ENCODE data around the gene P2RY14.
A peak's percentile ranks its signal among the peaks of the same experiment; 100 is the strongest.

P2RY14 gene

GRCh38 chr3:151318991-151319390 is 40.6 kb upstream of the P2RY14 start:
- Histone ChIP-seq H3K4me1 (ENCODE audit: control insufficient read depth, low read depth, low read length) (peaks cover 10% of the 10 kb centered on the region), H3K9ac (ENCODE audit: low read length) (no peak overlapping the region), H3K4me2 (ENCODE audit: low read length) (no peak overlapping the region), H3K36me3 (ENCODE audit: control insufficient read depth, insufficient read depth, low read length) (no peaks in the 10 kb centered on the region), H3K23ac (ENCODE audit: low read length) (no peak overlapping the region), H4K5ac (ENCODE audit: low read length) (no peak overlapping the region), H3K4me3 (ENCODE audit: low read length) (no peak overlapping the region), H3K79me2 (ENCODE audit: control insufficient read depth, insufficient read depth, low read length) (no peaks in the 10 kb centered on the region), H3K27me3 (ENCODE audit: insufficient read depth, low read length, poor library complexity) (no peaks in the 10 kb centered on the region), H3K18ac (ENCODE audit: low read length) (no peak overlapping the region), H4K8ac (ENCODE audit: low read depth, low read length) (no peak overlapping the region), H3K27ac (ENCODE audit: low read depth, low read length) (no peak overlapping the region), H2BK15ac (replicated peaks; ENCODE audit: low read depth) (peak overlapping the region; percentile 74), H2BK120ac (ENCODE audit: low read depth, low read length) (no peak overlapping the region), H3K56ac (ENCODE audit: low read length) (no peak overlapping the region), H2AK5ac (ENCODE audit: low read length) (no peak overlapping the region), H3K4ac (ENCODE audit: low read depth, low read length) (no peak overlapping the region), H3K79me1 (ENCODE audit: low read length) (no peaks in the 10 kb centered on the region), H2BK5ac (ENCODE audit: low read length) (no peak overlapping the region)
- DNase-seq, result no peak
- WGBS (ENCODE audit: extremely low coverage, insufficient coverage, low lambda C conversion rate), result no CpG with 5 or more reads among the region's 7 CpGs

- Histone ChIP-seq H2AK5ac (ENCODE audit: low read length) (no peak overlapping the region), H3K79me1 (ENCODE audit: low read length) (no peaks in the 10 kb centered on the region), H2BK15ac (replicated peaks; ENCODE audit: low read depth) (no peak overlapping the region), H3K4me3 (ENCODE audit: low read length) (no peak overlapping the region), H3K36me3 (ENCODE audit: control insufficient read depth, insufficient read depth, low read length) (no peaks in the 10 kb centered on the region), H3K4ac (ENCODE audit: low read depth, low read length) (no peak overlapping the region), H3K9ac (ENCODE audit: low read length) (no peak overlapping the region), H4K8ac (ENCODE audit: low read depth, low read length) (no peak overlapping the region), H3K18ac (ENCODE audit: low read length) (no peak overlapping the region), H2BK5ac (ENCODE audit: low read length) (no peak overlapping the region), H2BK120ac (ENCODE audit: low read depth, low read length) (no peak overlapping the region), H3K27ac (ENCODE audit: low read depth, low read length) (no peak overlapping the region), H4K5ac (ENCODE audit: low read length) (no peak overlapping the region), H3K23ac (ENCODE audit: low read length) (no peak overlapping the region), H3K79me2 (ENCODE audit: control insufficient read depth, insufficient read depth, low read length) (no peaks in the 10 kb centered on the region), H3K56ac (ENCODE audit: low read length) (no peak overlapping the region), H3K4me1 (ENCODE audit: control insufficient read depth, low read depth, low read length) (peaks cover 10% of the 10 kb centered on the region), H3K27me3 (ENCODE audit: insufficient read depth, low read length, poor library complexity) (no peaks in the 10 kb centered on the region), H3K4me2 (ENCODE audit: low read length) (no peak overlapping the region)
- no peak for DNase-seq
Measured at GRCh38 chr3:151318313-151318712, 40.0 kb upstream of the P2RY14 start.

GRCh38 chr3:151316267-151316991 is 38.1 kb upstream of the P2RY14 start, which contains the start of gene GPR87:
TSS of gene GPR87 (minus strand) at chr3:151316820. CDS start at chr3:151300100, 16,720 bp downstream.
- Histone ChIP-seq H4K8ac (ENCODE audit: low read depth, low read length) (no peak within 1 kb of the TSS), H3K4ac (ENCODE audit: low read depth, low read length) (no peak within 1 kb of the TSS), H2BK120ac (ENCODE audit: low read depth, low read length) (no peak within 1 kb of the TSS), H3K27me3 (ENCODE audit: insufficient read depth, low read length, poor library complexity) (no peaks in the 10 kb centered on the region), H3K27ac (ENCODE audit: low read depth, low read length) (no peak within 1 kb of the TSS), H3K4me2 (ENCODE audit: low read length) (no peak within 1 kb of the TSS), H2BK5ac (ENCODE audit: low read length) (no peak within 1 kb of the TSS), H2AK5ac (ENCODE audit: low read length) (no peak within 1 kb of the TSS), H3K79me2 (ENCODE audit: control insufficient read depth, insufficient read depth, low read length) (no peaks in the 10 kb centered on the region), H3K79me1 (ENCODE audit: low read length) (no peaks in the 10 kb centered on the region), H3K56ac (ENCODE audit: low read length) (no peak within 1 kb of the TSS), H3K4me1 (ENCODE audit: control insufficient read depth, low read depth, low read length) (peaks cover 10% of the 10 kb centered on the region), H3K18ac (ENCODE audit: low read length) (no peak within 1 kb of the TSS), H2BK15ac (replicated peaks; ENCODE audit: low read depth) (no peak within 1 kb of the TSS), H4K5ac (ENCODE audit: low read length) (no peak within 1 kb of the TSS), H3K36me3 (ENCODE audit: control insufficient read depth, insufficient read depth, low read length) (no peaks in the 10 kb centered on the region), H3K9ac (ENCODE audit: low read length) (no peak within 1 kb of the TSS), H3K4me3 (ENCODE audit: low read length) (no peak within 1 kb of the TSS), H3K23ac (ENCODE audit: low read length) (no peak within 1 kb of the TSS)
- peak; percentile 90 for DNase-seq
- whole genome bisulfite sequencing (ENCODE audit: extremely low coverage, insufficient coverage, low lambda C conversion rate), result no CpG with 5 or more reads among the region's 7 CpGs

GRCh38 chr3:151315846-151316245 is 37.5 kb upstream of the P2RY14 start:
- no peak overlapping the region for H2BK5ac ChIP-seq (ENCODE audit: low read length)
- DNase-seq, result no peak
- no peaks in the 10 kb centered on the region for H3K79me1 ChIP-seq (ENCODE audit: low read length)
- no peak overlapping the region for H2BK15ac ChIP-seq (replicated peaks; ENCODE audit: low read depth)
- H3K79me2 ChIP-seq (ENCODE audit: control insufficient read depth, insufficient read depth, low read length), result no peaks in the 10 kb centered on the region
- H3K27ac ChIP-seq (ENCODE audit: low read depth, low read length), result no peak overlapping the region
- no peaks in the 10 kb centered on the region for H3K36me3 ChIP-seq (ENCODE audit: control insufficient read depth, insufficient read depth, low read length)
- H3K4me3 ChIP-seq (ENCODE audit: low read length), result no peak overlapping the region
- H3K9ac ChIP-seq (ENCODE audit: low read length), result no peak overlapping the region
- no peak overlapping the region for H3K4me2 ChIP-seq (ENCODE audit: low read length)
- peaks cover 10% of the 10 kb centered on the region for H3K4me1 ChIP-seq (ENCODE audit: control insufficient read depth, low read depth, low read length)
- H3K18ac ChIP-seq (ENCODE audit: low read length), result no peak overlapping the region
- H2BK120ac ChIP-seq (ENCODE audit: low read depth, low read length), result no peak overlapping the region
- no peak overlapping the region for H4K8ac ChIP-seq (ENCODE audit: low read depth, low read length)
- H3K23ac ChIP-seq (ENCODE audit: low read length), result no peak overlapping the region
- H2AK5ac ChIP-seq (ENCODE audit: low read length), result no peak overlapping the region
- no peak overlapping the region for H3K4ac ChIP-seq (ENCODE audit: low read depth, low read length)
- no peak overlapping the region for H4K5ac ChIP-seq (ENCODE audit: low read length)
- H3K27me3 ChIP-seq (ENCODE audit: insufficient read depth, low read length, poor library complexity), result no peaks in the 10 kb centered on the region
- H3K56ac ChIP-seq (ENCODE audit: low read length), result no peak overlapping the region
- no CpG with 5 or more reads among the region's 2 CpGs for WGBS (ENCODE audit: extremely low coverage, insufficient coverage, low lambda C conversion rate)

GRCh38 chr3:151315136-151315535 is 36.8 kb upstream of the P2RY14 start:
- H3K4me3 ChIP-seq (ENCODE audit: low read length), result no peak overlapping the region
- no peak overlapping the region for H2BK120ac ChIP-seq (ENCODE audit: low read depth, low read length)
- no peak overlapping the region for H2AK5ac ChIP-seq (ENCODE audit: low read length)
- H3K4me2 ChIP-seq (ENCODE audit: low read length), result no peak overlapping the region
- no peak overlapping the region for H3K27ac ChIP-seq (ENCODE audit: low read depth, low read length)
- no peaks in the 10 kb centered on the region for H3K79me1 ChIP-seq (ENCODE audit: low read length)
- H3K56ac ChIP-seq (ENCODE audit: low read length), result no peak overlapping the region
- H3K4me1 ChIP-seq (ENCODE audit: control insufficient read depth, low read depth, low read length), result peaks cover 6% of the 10 kb centered on the region
- DNase-seq, result peak; percentile 70
- H3K27me3 ChIP-seq (ENCODE audit: insufficient read depth, low read length, poor library complexity), result no peaks in the 10 kb centered on the region
- no peak overlapping the region for H2BK15ac ChIP-seq (replicated peaks; ENCODE audit: low read depth)
- H2BK5ac ChIP-seq (ENCODE audit: low read length), result no peak overlapping the region
- H3K23ac ChIP-seq (ENCODE audit: low read length), result no peak overlapping the region
- H3K36me3 ChIP-seq (ENCODE audit: control insufficient read depth, insufficient read depth, low read length), result no peaks in the 10 kb centered on the region
- no peak overlapping the region for H3K4ac ChIP-seq (ENCODE audit: low read depth, low read length)
- no peaks in the 10 kb centered on the region for H3K79me2 ChIP-seq (ENCODE audit: control insufficient read depth, insufficient read depth, low read length)
- WGBS (ENCODE audit: extremely low coverage, insufficient coverage, low lambda C conversion rate), result no CpG with 5 or more reads among the region's 2 CpGs
- no peak overlapping the region for H4K5ac ChIP-seq (ENCODE audit: low read length)
- no peak overlapping the region for H4K8ac ChIP-seq (ENCODE audit: low read depth, low read length)
- H3K9ac ChIP-seq (ENCODE audit: low read length), result no peak overlapping the region
- H3K18ac ChIP-seq (ENCODE audit: low read length), result no peak overlapping the region

GRCh38 chr3:151314593-151314992 is 36.3 kb upstream of the P2RY14 start:
- no peak overlapping the region for H3K4me2 ChIP-seq (ENCODE audit: low read length)
- peak overlapping the region; percentile 75 for H3K18ac ChIP-seq (ENCODE audit: low read length)
- peak; percentile 47 for DNase-seq
- no peak overlapping the region for H4K5ac ChIP-seq (ENCODE audit: low read length)
- H3K36me3 ChIP-seq (ENCODE audit: control insufficient read depth, insufficient read depth, low read length), result no peaks in the 10 kb centered on the region
- H4K8ac ChIP-seq (ENCODE audit: low read depth, low read length), result no peak overlapping the region
- H3K4me3 ChIP-seq (ENCODE audit: low read length), result no peak overlapping the region
- H3K4ac ChIP-seq (ENCODE audit: low read depth, low read length), result no peak overlapping the region
- no peak overlapping the region for H2BK5ac ChIP-seq (ENCODE audit: low read length)
- H3K79me1 ChIP-seq (ENCODE audit: low read length), result no peaks in the 10 kb centered on the region
- no peak overlapping the region for H2BK120ac ChIP-seq (ENCODE audit: low read depth, low read length)
- no CpG with 5 or more reads among the region's 5 CpGs for WGBS (ENCODE audit: extremely low coverage, insufficient coverage, low lambda C conversion rate)
- peaks cover 6% of the 10 kb centered on the region for H3K4me1 ChIP-seq (ENCODE audit: control insufficient read depth, low read depth, low read length)
- H3K27ac ChIP-seq (ENCODE audit: low read depth, low read length), result no peak overlapping the region
- no peak overlapping the region for H3K9ac ChIP-seq (ENCODE audit: low read length)
- H3K79me2 ChIP-seq (ENCODE audit: control insufficient read depth, insufficient read depth, low read length), result no peaks in the 10 kb centered on the region
- H3K23ac ChIP-seq (ENCODE audit: low read length), result no peak overlapping the region
- H2AK5ac ChIP-seq (ENCODE audit: low read length), result no peak overlapping the region
- no peak overlapping the region for H2BK15ac ChIP-seq (replicated peaks; ENCODE audit: low read depth)
- H3K27me3 ChIP-seq (ENCODE audit: insufficient read depth, low read length, poor library complexity), result no peaks in the 10 kb centered on the region
- H3K56ac ChIP-seq (ENCODE audit: low read length), result no peak overlapping the region

All from mesendoderm (in vitro differentiated cells).